CD14-positive monocyte (primary cell): ENCODE measurements around the gene AK1. TPM values are rescaled to one million over a fixed set of nuclear protein-coding genes. Genes with fewer than 3 reads are reported as not detected.

Source experiments
- DNase-seq, 3 donors: peaks; one replicate each; pipeline ENCODE4 v3.0.0-alpha.2; 2011 to 2022
- H2AFZ ChIP-seq: 2 replicates; pipeline ENCODE4 v1.6.0; 2012; ENCODE audit warnings: mild to moderate bottlenecking, low read depth, low read length, inconsistent platforms; ENCODE audit not compliant: insufficient read depth, poor library complexity, severe bottlenecking
- H3K27ac ChIP-seq, 2 donors: 1 replicate in 1 of 2; 2 replicates in 1 of 2; pipeline ENCODE4 v1.5.1; 2012 to 2013; ENCODE audit warnings: low read length in 2 of 2, control low read depth in 1 of 2, inconsistent platforms in 1 of 2, low read depth in 1 of 2, mild to moderate bottlenecking in 1 of 2
- H3K27me3 ChIP-seq, 2 donors: one replicate each; pipeline versions ENCODE4 v1.6.0 to v1.6.1; 2011 to 2013; ENCODE audit warnings: low read length in 2 of 2; ENCODE audit not compliant: control insufficient read depth in 2 of 2, insufficient read depth in 2 of 2
- H3K36me3 ChIP-seq, 2 donors: replicated peaks in 1 of 2; 1 replicate in 1 of 2; 2 replicates in 1 of 2; pipeline versions ENCODE4 v1.5.1 to v1.6.1; 2012 to 2013; ENCODE audit warnings: low read length in 2 of 2, control low read depth in 1 of 2, inconsistent platforms in 1 of 2, mild to moderate bottlenecking in 1 of 2; ENCODE audit not compliant: insufficient read depth in 2 of 2, control insufficient read depth in 1 of 2
- H3K4me1 ChIP-seq, 2 donors: 1 replicate in 1 of 2; 2 replicates in 1 of 2; pipeline versions ENCODE4 v1.5.1 to v1.6.1; 2012 to 2013; ENCODE audit warnings: low read length in 2 of 2, control low read depth in 1 of 2, inconsistent platforms in 1 of 2, mild to moderate bottlenecking in 1 of 2, moderate library complexity in 1 of 2; ENCODE audit not compliant: insufficient read depth in 2 of 2, control insufficient read depth in 1 of 2
- H3K4me2 ChIP-seq: replicated peaks from 2 replicates; pipeline ENCODE3; 2012; ENCODE audit warnings: low read length, moderate library complexity, mild to moderate bottlenecking; ENCODE audit not compliant: poor library complexity, severe bottlenecking; ENCODE audit errors: extremely low read depth
- H3K4me3 ChIP-seq, 3 experiments: fragments of 200-600 bp in 1 of 3; sonication (generic) in 1 of 3; replicated peaks in 1 of 3; 1 replicate in 2 of 3; 2 replicates in 1 of 3; pipeline ENCODE4 v1.5.1; 2011 to 2013; ENCODE audit warnings: low read length in 3 of 3, mild to moderate bottlenecking in 3 of 3, control low read depth in 2 of 3, low read depth in 2 of 3, inconsistent platforms in 1 of 3, moderate library complexity in 1 of 3
- H3K79me2 ChIP-seq: 2 replicates; pipeline ENCODE4 v1.6.0; 2012; ENCODE audit warnings: mild to moderate bottlenecking, control low read depth, inconsistent platforms, low read length, moderate library complexity; ENCODE audit not compliant: insufficient read depth
- H3K9ac ChIP-seq: 2 replicates; pipeline ENCODE4 v1.6.0; 2017; ENCODE audit warnings: low read length, mild to moderate bottlenecking; ENCODE audit not compliant: insufficient read depth, poor library complexity, severe bottlenecking
- H3K9me3 ChIP-seq, 2 donors: replicated peaks in 1 of 2; 1 replicate in 1 of 2; 2 replicates in 1 of 2; pipeline versions ENCODE4 v1.5.1 to v1.6.1; 2012 to 2013; ENCODE audit warnings: low read length in 2 of 2, control low read depth in 1 of 2; ENCODE audit not compliant: control insufficient read depth in 1 of 2, insufficient read depth in 1 of 2
- H4K20me1 ChIP-seq: 2 replicates; pipeline ENCODE4 v1.6.0; 2012; ENCODE audit warnings: mild to moderate bottlenecking, low read length, control low read depth, moderate library complexity; ENCODE audit not compliant: insufficient read depth
- H3K27ac Mint-ChIP-seq, 7 donors: one replicate each; pipeline ENCODE4 v1.8.0; 2020; ENCODE audit warnings: mild to moderate bottlenecking in 7 of 7, mixed read lengths in 7 of 7, moderate library complexity in 6 of 7, inconsistent platforms in 2 of 7
- H3K27me3 Mint-ChIP-seq, 3 donors: one replicate each; pipeline ENCODE4 v1.8.0; 2021 to 2022; ENCODE audit warnings: low read depth in 3 of 3, mild to moderate bottlenecking in 3 of 3, mixed read lengths in 3 of 3, moderate library complexity in 3 of 3, inconsistent platforms in 1 of 3
- H3K36me3 Mint-ChIP-seq, 2 donors: one replicate each; pipeline ENCODE4 v1.8.0; 2020; ENCODE audit warnings: mixed read lengths in 2 of 2, inconsistent platforms in 1 of 2, mild to moderate bottlenecking in 1 of 2
- H3K4me1 Mint-ChIP-seq: one replicate; pipeline ENCODE4 v1.8.0; 2020; ENCODE audit warnings: mild to moderate bottlenecking, mixed read lengths
- H3K4me3 Mint-ChIP-seq, 2 donors: one replicate each; pipeline ENCODE4 v1.8.0; 2020; ENCODE audit warnings: mild to moderate bottlenecking in 2 of 2, mixed read lengths in 2 of 2, moderate library complexity in 1 of 2
- H3K9me3 Mint-ChIP-seq, 7 donors: one replicate each; pipeline ENCODE4 v1.8.0; 2020 to 2022; ENCODE audit warnings: mixed read lengths in 7 of 7, mild to moderate bottlenecking in 6 of 7, moderate library complexity in 6 of 7, inconsistent platforms in 2 of 7
- WGBS: methylation state at CpG from one replicate; pipeline ENCODE4 v1.1.5; 2013; ENCODE audit warnings: missing lambda C conversion rate; ENCODE audit not compliant: insufficient coverage; 5-methylcytosine and 5-hydroxymethylcytosine counted together
- intact Hi-C, 2 donors: fragments of 100-400 bp; cut with micrococcal nuclease; formaldehyde crosslinking; loops; one replicate each; pipeline versions ENCODE4 v1.15.0 to v1.15.1; 2023
- polyA plus RNA-seq, 3 donors: library from polyadenylated mRNA; depleted of rRNA in 1 of 3; unstranded in 2 of 3; stranded (reverse) in 1 of 3; fragments of 300-500 nt in 2 of 3; fragments of >200 nt in 1 of 3; fragmentation: Illumina TruSeq in 2 of 3; gene quantifications; 1 replicate in 2 of 3; 2 replicates in 1 of 3; pipeline ENCODE4 v1.2.3, GENCODE V29; 2012 to 2021
- TF ChIP-seq, protein P1 (sequence below): fragments of 200-600 bp; IDR thresholded peaks from one replicate; pipeline ENCODE4 v1.8.0; 2022; ENCODE audit warnings: antibody characterized with exemption, mild to moderate bottlenecking

AK1 gene
- polyA plus RNA-seq, 3 donors, result 3.5 TPM; not detected in 2

DNA sequence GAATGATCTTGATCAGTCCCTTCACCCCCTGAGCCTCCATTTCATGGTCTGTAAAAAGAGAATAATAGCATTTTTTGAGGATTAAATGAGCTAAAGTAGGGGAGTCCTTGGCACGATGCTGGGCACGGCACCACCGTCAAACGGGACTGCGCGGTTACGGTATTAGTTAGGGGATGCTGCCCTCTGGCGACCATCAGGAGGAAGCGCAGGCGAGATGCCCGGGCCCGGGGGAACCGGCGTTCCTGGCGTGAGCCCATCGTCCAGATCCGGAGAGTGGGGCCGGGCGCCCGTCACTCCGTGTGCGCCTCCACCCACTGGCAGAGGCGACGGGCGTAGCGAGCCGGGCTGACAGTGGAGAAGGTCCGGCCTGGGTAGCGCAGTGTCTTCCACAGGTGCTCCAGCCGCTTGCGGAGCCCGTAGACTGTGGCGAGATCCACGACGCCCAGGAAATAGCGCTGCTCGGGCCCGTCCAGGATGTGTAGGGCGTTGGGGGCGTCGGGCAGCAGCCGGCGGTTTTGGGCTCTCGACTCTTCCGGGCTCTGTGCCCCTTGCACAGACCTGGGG lies 44.2 kb upstream of the AK1 start:
- Mint-ChIP-seq H3K36me3 (peaks cover 0 to 2% of the 10 kb centered on the region in 2 donors), H3K27ac (peak overlapping the region in 4 of 7 donors; percentile 30 to 96 (median 48)), H3K27me3 (peaks cover 40 to 48% (median 46%) of the 10 kb centered on the region in 3 donors), H3K4me3 (peak overlapping the region; percentile 27 to 70), H3K4me1 (peaks cover 44% of the 10 kb centered on the region), H3K9me3 (peaks cover 0 to 2% (median 0%) of the 10 kb centered on the region in 7 donors)
- DNase-seq, result peak; percentile 65 to 82 (median 71)
- Histone ChIP-seq H3K4me2 (peak overlapping the region; percentile 22), H3K27me3 (peaks cover 5 to 39% of the 10 kb centered on the region in 2 donors), H2AFZ (peak overlapping the region; percentile 60), H3K27ac (no peak overlapping the region), H4K20me1 (no peaks in the 10 kb centered on the region), H3K9ac (no peak overlapping the region), H3K9me3 (peaks cover 0 to 1% of the 10 kb centered on the region in 2 donors), H3K4me3 (no peak overlapping the region), H3K4me1 (peaks cover 45 to 50% of the 10 kb centered on the region in 2 donors), H3K79me2 (no peaks in the 10 kb centered on the region), H3K36me3 (no peaks in the 10 kb centered on the region)
- intact Hi-C loops, result loop anchor here (5.0 to 10.0 kb wide), 3 partner anchors 39 to 419 kb away; no protein-coding TSS in a partner anchor
- TF ChIP-seq, protein P1, sequence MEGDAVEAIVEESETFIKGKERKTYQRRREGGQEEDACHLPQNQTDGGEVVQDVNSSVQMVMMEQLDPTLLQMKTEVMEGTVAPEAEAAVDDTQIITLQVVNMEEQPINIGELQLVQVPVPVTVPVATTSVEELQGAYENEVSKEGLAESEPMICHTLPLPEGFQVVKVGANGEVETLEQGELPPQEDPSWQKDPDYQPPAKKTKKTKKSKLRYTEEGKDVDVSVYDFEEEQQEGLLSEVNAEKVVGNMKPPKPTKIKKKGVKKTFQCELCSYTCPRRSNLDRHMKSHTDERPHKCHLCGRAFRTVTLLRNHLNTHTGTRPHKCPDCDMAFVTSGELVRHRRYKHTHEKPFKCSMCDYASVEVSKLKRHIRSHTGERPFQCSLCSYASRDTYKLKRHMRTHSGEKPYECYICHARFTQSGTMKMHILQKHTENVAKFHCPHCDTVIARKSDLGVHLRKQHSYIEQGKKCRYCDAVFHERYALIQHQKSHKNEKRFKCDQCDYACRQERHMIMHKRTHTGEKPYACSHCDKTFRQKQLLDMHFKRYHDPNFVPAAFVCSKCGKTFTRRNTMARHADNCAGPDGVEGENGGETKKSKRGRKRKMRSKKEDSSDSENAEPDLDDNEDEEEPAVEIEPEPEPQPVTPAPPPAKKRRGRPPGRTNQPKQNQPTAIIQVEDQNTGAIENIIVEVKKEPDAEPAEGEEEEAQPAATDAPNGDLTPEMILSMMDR, result peak; percentile 97
- 11% methylated on average over 45 of the region's 45 CpGs for WGBS

DNA sequence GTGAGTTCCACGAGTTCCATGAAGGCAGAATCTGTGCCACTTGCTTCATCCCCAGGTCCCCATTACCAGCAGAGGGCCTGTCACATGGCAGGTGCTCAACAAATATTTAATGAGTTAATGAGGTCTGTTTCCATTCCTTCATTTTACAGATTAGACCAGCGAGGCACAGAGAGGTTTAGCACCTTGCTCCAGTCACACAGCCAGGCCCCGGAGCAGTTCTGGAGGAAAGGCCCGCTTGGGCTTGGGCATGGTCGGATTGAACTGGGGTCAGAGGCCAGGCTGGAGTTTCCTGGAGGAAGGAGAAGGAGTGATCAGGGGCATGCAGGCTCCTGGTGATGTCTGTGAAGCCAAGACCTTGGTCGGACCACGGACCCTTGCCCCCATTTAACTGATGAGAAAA lies 43.3 kb upstream of the AK1 start:
- Mint-ChIP-seq H3K36me3 (no peaks in the 10 kb centered on the region), H3K27me3 (peaks cover 34 to 45% (median 40%) of the 10 kb centered on the region in 3 donors), H3K27ac (peak overlapping the region; percentile 57 to 96 (median 90)), H3K4me1 (peaks cover 52% of the 10 kb centered on the region), H3K4me3 (no peak overlapping the region), H3K9me3 (peaks cover 0 to 2% (median 0%) of the 10 kb centered on the region in 7 donors)
- 100% methylated on average over 5 of the region's 7 CpGs for WGBS
- H3K27me3 ChIP-seq, result peaks cover 0 to 31% of the 10 kb centered on the region in 2 donors
- H3K27ac ChIP-seq, result peak overlapping the region in 1 of 2 donors; percentile 93
- intact Hi-C loops, result loop anchor here (5.0 to 10.0 kb wide), 3 partner anchors 38 to 418 kb away; no protein-coding TSS in a partner anchor
- H3K9ac ChIP-seq, result no peak overlapping the region
- DNase-seq, result no peak
- H4K20me1 ChIP-seq, result no peaks in the 10 kb centered on the region
- H3K79me2 ChIP-seq, result no peaks in the 10 kb centered on the region
- no peak overlapping the region for H2AFZ ChIP-seq
- TF ChIP-seq, protein P1, result no peak
- no peak overlapping the region for H3K4me2 ChIP-seq
- no peaks in the 10 kb centered on the region for H3K9me3 ChIP-seq
- H3K36me3 ChIP-seq, result no peaks in the 10 kb centered on the region
- peaks cover 53 to 59% of the 10 kb centered on the region in 2 donors for H3K4me1 ChIP-seq
- H3K4me3 ChIP-seq, result no peak overlapping the region
